Measurements from ENCODE around the gene PCSK6.

Gene PCSK6

GRCh38 chr15:101495334-101496197 is 6.1 kb upstream of the PCSK6 start:
- no peak overlapping the region for H3K4me3 ChIP-seq (ENCODE audit: low read depth in 1 of 2, low read length in 2 of 2)
- no peaks in the 10 kb centered on the region for H3K9me3 ChIP-seq (ENCODE audit: insufficient read depth, low read length, severe bottlenecking)
- 0 out of 2 replicates have a peak, but pooled peaks cover 2% of the 10 kb centered on the region for H4K20me1 ChIP-seq (ENCODE audit: insufficient read depth, low read length)
- H3K27me3 ChIP-seq (ENCODE audit: insufficient read depth, low read length, poor library complexity), result no peaks in the 10 kb centered on the region
- H3K4me1 ChIP-seq (ENCODE audit: insufficient read depth, low read length), result peaks cover 16% of the 10 kb centered on the region
- H3K4me2 ChIP-seq (ENCODE audit: insufficient read depth, low read length), result no peak overlapping the region
- no peak overlapping the region for H2AFZ ChIP-seq (ENCODE audit: low read depth, low read length)
- no peak for DNase-seq
- H3K36me3 ChIP-seq (ENCODE audit: insufficient read depth, low read length), result no peaks in the 10 kb centered on the region
- H3K79me2 ChIP-seq (ENCODE audit: insufficient read depth, low read length), result no peaks in the 10 kb centered on the region
- H3K27ac ChIP-seq (ENCODE audit: low read length), result no peak overlapping the region
- TF ChIP-seq EZH2 (IDR thresholded peaks at IDR 0.05; ENCODE audit: borderline replicate concordance, low read depth, low read length, severe bottlenecking), result no peak
- no peak for TF ChIP-seq CTCF (IDR thresholded peaks at IDR 0.05; ENCODE audit: borderline replicate concordance, extremely low read depth, low read length, poor library complexity, severe bottlenecking)
- ATAC-seq (ENCODE audit: insufficient read depth, low read depth), result no peak
- no peak overlapping the region for H3K9ac ChIP-seq (ENCODE audit: low read depth, low read length)

GRCh38 chr15:101494251-101494796 is 4.8 kb upstream of the PCSK6 start:
- peaks cover 3% of the 10 kb centered on the region for H3K4me1 ChIP-seq (ENCODE audit: insufficient read depth, low read length)
- no peak overlapping the region for H2AFZ ChIP-seq (ENCODE audit: low read depth, low read length)
- DNase-seq (no peak), ATAC-seq (ENCODE audit: insufficient read depth, low read depth) (no peak)
- no peaks in the 10 kb centered on the region for H3K27me3 ChIP-seq (ENCODE audit: insufficient read depth, low read length, poor library complexity)
- H3K27ac ChIP-seq (ENCODE audit: low read length), result no peak overlapping the region
- H3K9me3 ChIP-seq (ENCODE audit: insufficient read depth, low read length, severe bottlenecking), result no peaks in the 10 kb centered on the region
- H3K79me2 ChIP-seq (ENCODE audit: insufficient read depth, low read length), result no peaks in the 10 kb centered on the region
- TF ChIP-seq EZH2 (IDR thresholded peaks at IDR 0.05; ENCODE audit: borderline replicate concordance, low read depth, low read length, severe bottlenecking) (no peak), CTCF (IDR thresholded peaks at IDR 0.05; ENCODE audit: borderline replicate concordance, extremely low read depth, low read length, poor library complexity, severe bottlenecking) (no peak)
- no peak overlapping the region for H3K4me2 ChIP-seq (ENCODE audit: insufficient read depth, low read length)
- H3K36me3 ChIP-seq (ENCODE audit: insufficient read depth, low read length), result no peaks in the 10 kb centered on the region
- H4K20me1 ChIP-seq (ENCODE audit: insufficient read depth, low read length), result 0 out of 2 replicates have a peak, but pooled peaks cover 2% of the 10 kb centered on the region
- no peak overlapping the region for H3K9ac ChIP-seq (ENCODE audit: low read depth, low read length)
- H3K4me3 ChIP-seq (ENCODE audit: low read depth in 1 of 2, low read length in 2 of 2), result no peak overlapping the region

GRCh38 chr15:101492766-101493692 is 3.5 kb upstream of the PCSK6 start:
- no peak for ATAC-seq (ENCODE audit: insufficient read depth, low read depth)
- Histone ChIP-seq H3K27me3 (ENCODE audit: insufficient read depth, low read length, poor library complexity) (no peaks in the 10 kb centered on the region), H2AFZ (ENCODE audit: low read depth, low read length) (no peak overlapping the region), H3K79me2 (ENCODE audit: insufficient read depth, low read length) (no peaks in the 10 kb centered on the region), H4K20me1 (ENCODE audit: insufficient read depth, low read length) (no peaks in the 10 kb centered on the region), H3K36me3 (ENCODE audit: insufficient read depth, low read length) (no peaks in the 10 kb centered on the region), H3K9ac (ENCODE audit: low read depth, low read length) (no peak overlapping the region), H3K4me2 (ENCODE audit: insufficient read depth, low read length) (no peak overlapping the region), H3K4me1 (ENCODE audit: insufficient read depth, low read length) (no peaks in the 10 kb centered on the region; the same call in 1 of the 2 replicates), H3K9me3 (ENCODE audit: insufficient read depth, low read length, severe bottlenecking) (no peaks in the 10 kb centered on the region), H3K27ac (ENCODE audit: low read length) (no peak overlapping the region), H3K4me3 (ENCODE audit: low read depth in 1 of 2, low read length in 2 of 2) (no peak overlapping the region)
- no peak for DNase-seq
- TF ChIP-seq EZH2 (IDR thresholded peaks at IDR 0.05; ENCODE audit: borderline replicate concordance, low read depth, low read length, severe bottlenecking) (no peak), CTCF (IDR thresholded peaks at IDR 0.05; ENCODE audit: borderline replicate concordance, extremely low read depth, low read length, poor library complexity, severe bottlenecking) (no peak)
